GM18519 (cell line): Measurements from ENCODE around the gene SEZ6.

ENCODE experiments used
- ATAC-seq: cut with Tn5 transposase; IDR thresholded peaks from one replicate; pipeline ENCODE4 v1.9.1; 2021; ENCODE audit warnings: mild to moderate bottlenecking, moderate library complexity; ENCODE audit not compliant: unreplicated experiment, low FRiP score

The SEZ6 gene

DNA sequence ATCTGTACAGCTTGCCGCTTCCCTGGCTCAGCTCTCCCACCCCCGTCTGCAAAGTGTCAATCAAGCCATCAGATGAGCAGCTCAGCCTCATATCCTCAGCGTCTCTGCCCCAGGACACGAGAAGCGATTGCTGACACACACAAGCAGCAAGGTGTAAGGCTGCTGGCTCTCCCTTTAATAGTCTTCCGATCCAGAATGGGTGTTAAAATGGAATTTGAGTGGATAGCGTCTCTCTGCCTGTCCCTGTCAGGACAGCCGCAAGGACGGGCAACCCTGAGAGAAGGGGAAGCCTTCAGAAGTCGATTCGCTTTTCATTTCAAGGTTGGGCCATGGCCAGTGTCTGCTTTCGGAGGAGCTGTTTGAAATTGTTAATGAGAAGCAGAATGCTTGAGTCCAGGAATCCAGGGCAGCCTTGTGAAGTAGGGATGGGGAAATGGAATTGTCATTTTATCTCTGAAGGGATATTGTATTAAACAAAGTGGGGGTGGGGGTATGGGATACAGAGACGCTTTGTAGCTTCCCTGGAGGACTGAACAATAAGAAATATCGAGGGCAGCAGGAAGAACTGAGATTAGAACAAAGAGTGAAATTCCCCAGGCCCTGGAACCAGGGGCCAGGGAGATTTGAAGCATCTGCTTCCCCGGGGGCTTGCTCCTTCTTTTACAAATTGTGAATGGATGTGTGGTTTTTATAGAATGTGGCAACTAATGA lies 32.4 kb upstream of the SEZ6 start:
- ATAC-seq, result no peak

DNA sequence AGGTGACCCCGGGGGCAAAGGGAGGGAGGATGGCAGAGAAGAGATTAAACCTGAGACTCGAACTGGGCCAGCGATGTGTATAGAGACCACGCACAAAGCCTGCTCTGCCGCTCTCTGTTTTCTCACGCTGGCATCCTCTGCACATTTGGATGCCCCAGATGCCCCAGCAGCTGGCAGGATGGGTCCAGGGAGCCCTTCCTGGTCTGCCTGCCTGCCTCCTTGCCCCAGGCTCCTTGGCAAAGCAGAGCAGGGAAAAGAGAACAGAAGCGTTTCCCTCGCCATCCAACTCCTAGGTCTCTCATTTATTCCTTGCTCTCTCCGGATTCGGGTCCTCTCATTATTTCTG lies 31.9 kb upstream of the SEZ6 start:
- no peak for ATAC-seq

DNA sequence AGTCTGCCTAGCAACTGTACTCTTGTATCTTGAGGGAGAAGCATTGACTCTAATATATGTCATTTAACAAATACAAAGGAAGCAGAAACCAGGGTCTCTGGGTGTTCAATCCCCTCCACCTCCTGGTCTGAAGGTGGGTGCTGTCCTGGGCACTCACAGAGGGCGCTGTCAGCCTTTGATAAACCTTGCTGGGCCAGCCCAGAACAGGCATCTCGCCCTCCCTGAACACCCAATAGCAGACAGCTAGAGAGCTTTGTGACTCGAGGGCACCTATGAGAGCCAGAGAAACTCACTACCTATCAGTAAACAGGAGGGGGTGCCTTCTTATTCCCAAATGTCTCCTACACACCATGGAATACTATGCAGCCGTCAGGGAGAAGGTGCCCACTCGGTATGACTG lies 30.8 kb upstream of the SEZ6 start:
- ATAC-seq, result no peak

DNA sequence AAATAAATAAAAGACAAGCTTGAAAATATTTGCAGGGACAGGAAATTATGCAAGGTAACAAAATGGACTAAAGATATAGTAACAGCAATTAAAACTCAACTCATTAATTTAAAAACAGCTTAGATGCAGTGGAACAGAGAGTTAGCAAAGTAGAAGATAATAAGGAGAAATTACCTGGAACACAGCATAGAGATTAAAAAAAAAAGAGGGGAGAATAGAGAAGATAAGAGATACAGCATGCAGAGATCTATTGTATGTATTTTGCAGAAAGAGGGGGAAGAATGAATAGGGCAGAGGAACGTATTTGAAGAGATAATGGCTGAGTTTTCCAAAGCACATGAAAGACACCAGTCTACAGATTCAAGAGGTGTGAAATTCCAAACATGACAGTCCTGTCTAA lies 28.7 kb upstream of the SEZ6 start:
- no peak for ATAC-seq

DNA sequence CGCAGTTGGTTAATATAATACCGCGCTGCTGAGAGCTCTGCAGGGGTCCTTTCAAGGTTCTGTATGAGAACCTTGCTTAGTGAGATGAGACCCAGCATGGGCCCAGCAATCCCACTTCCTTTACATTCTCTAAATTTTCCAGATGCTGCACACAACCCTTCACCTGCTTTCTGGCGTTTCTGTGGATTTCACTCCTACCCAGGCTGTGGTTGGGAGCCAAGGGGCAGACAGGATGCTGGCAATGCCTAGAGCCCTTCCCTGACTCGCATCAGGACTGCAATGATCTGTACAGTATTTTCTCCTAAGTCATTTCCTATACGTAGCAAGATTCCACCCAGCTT lies 27.0 kb upstream of the SEZ6 start:
- ATAC-seq, result no peak

DNA sequence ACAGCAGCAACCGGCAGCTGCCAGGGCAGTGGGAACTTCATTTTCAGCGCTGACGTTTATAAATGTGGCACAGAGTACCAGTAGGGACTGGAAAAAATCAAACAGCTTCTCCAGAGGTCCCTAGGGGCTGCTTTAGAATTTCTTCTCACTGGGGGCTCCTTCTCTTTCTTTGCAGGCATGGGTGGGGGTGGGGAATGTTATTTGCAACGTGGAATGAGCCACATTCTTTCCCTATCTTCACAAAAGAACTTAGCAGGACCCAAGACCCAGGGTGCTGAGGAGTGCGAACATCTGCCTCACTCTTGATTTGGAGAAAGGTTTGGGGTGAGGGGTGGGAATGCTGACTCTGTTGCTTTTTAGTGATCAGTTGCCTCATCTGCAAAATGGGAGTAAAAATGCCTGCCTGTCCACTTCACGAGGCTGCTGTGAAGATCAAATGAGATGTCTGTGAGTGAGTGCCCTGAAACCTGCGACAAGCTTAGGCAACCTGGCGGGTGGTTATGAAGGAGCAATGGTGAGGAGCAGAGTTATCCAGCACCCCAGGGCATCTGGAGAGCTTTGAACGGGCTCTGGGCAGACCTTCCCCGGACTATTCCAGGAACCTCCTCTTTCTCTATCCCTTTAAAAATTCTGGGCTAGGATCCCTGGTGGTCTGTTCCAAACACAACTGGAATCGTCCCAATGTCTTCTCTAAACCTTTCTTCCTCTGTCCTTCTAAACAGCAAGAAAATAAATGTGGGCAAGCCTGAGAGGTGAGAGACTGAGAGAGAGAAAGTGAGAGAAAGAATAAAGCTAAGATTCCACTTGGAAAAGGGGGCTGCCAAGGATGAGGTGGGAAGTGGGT lies 26.4 kb upstream of the SEZ6 start:
- no peak for ATAC-seq

DNA sequence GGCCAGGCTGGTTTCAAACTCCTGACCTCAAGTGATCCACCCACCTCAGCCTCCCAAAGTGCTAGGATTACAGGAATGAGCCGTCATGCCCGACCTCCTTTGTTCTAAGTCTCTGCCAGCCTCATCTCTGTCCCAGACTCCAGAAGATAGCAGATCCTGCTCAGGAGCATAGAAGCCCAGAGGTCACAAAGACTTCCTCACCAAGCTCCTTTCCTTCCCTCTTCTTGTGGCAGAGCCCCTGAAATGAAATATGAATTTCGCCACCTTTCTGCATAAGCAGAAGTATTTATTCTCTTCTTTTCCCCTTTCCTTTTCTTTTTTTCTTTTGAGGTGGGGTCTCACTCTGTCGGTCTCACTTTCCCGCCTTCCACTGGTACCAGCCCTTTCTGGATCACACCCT lies 25.7 kb upstream of the SEZ6 start:
- ATAC-seq, result no peak

DNA sequence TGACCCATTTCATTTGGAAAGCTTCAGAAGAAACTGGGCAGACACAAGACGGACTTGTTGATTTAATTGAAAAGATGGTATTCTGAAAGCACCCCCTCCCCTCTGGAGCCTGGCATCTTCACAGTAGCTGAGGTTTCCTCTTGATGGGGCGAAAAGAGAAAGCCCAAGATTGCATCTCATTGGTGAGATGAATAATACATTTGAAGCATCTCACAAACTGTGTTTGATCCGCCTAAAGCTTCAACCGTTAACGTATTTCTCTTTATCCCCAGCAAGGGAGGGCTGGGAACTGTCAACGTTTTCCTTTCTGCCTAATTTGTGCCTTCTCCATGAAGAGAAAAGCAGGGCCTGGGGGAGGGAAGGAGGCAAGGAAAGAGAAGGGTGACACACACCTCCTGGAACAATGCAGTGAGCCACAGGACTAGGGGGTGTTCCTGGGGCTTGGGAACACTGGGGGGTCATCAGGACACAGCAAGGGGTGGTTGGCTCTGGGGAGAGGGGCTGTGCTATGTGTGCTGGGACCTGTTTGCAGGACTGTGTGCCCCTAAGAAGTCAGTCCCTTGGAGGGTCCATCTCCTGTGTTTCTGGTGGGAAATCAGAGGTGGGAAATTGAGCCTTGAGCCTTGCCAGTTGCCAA lies 18.6 kb upstream of the SEZ6 start:
- ATAC-seq, result no peak

DNA sequence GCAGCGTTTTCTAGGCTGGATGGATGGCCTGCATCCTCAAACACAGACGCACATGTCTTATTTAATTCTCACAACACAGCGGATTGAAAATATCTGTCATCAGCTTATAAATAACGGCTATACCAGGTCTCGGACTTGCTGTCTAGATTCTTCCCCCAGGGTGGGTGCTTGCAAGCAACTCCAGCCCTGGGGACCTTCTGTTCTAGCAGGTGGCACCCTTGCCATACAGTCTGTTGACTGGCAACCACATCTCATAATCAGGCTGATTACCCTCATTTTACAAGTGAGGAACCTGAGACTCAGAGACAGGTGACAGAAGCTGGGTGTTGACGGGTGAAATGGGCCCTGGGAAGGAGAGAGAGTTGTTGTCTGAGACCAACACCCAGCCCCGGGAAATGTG lies 16.2 kb upstream of the SEZ6 start:
- no peak for ATAC-seq

DNA sequence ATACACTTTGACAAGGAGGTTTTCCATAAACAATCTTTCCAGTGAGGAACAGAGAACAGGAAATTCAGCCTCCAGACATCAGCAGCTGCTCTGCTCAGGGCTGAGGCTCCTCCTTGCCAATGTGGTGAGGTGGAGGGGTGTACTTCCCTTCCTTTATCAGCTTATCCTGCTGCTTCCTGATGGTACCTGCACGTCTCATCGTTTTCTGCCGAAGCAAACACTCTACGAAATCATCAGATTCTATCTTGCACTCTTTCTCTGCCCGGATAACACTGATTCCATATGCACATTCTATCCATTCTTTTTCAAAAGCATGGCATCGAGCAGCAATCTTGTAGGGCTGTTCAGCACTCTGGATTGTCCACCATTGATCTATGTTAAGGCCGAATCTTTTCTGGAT lies 15.4 kb upstream of the SEZ6 start:
- ATAC-seq, result no peak

DNA sequence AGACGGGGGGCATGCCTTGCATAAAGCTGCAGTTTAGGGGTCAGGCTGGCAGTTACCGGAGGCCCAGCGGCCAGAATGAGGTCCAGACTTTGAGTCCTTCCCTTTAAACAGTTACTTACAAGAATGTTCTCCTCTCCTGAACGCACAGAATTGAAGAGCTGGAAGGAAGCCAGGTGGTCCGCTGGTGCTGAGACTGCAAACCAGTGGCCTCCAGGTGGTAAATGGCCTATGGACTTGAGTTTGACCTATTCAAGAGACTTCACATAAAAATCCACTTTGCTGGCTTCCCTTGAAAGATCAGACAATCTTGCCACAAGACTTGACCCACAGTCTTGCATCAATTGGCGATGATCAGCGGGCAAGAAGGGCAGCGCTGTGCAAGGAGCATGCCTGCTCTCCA lies 14.7 kb upstream of the SEZ6 start:
- no peak for ATAC-seq

DNA sequence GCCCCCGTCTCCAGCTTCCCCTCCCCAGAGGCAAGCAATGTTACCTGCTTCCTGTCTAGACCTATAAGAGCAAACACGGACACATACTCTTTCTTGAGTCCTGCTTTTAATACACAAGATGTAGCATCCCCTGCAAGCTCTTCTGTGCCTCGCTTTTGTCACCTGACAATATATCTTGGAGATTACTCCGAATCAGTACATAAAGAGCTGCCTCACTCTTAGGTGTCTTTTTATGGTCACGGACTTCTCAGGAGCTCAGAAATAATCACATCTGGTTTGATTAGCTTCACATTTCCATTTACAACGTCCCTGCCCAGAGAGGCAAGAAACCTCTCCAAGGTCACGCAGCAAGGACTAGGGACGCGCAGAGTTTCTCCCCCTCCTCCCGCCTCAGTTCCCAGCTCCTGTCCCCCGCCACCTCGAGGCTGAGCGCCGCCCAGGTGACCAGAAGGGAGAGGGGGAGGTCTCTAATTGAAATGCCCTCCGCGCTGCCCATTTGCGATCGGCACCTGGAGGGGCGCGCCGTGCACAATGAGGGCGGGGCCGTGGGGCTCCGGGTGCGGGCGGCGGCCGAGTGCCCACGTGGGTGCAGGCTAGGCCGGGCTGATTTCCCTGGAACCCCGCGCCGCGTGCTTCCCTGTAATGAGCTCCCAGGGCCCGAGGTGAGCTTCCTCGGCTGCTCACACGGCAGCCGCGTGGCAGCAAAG lies 13.8 kb upstream of the SEZ6 start:
- ATAC-seq, result no peak

DNA sequence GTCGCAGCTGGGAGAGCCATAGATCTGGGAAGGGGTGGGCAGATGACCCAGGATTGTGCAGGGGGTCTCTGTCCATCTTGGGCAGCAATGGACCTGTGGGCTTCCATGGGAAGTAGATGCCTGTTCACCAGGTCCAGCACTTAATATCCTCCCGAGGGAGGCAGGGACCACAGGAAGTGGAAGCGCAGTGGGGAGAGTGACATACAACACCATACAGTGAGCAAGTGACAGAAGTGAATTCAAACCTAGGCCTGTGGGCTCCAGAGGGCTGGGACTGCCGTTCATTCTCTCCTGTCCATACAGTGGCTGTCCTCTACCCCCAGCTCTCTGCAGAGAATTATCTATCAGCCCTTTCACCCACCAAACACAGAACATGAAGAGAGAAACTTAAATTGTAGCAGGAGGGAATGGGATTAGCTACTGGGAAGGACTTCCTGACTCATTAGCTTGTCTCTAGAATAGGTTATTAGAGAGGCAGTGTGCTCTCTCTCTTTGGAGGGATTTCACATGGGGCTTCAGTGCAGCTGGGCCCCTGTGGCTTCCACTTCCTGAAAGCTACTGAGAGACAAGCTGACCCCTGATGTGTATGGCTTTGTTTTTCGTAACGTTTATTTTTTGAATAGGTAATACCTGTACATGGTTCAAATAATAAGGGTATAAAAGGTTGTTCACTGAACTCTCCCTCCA lies 13.1 kb upstream of the SEZ6 start:
- no peak for ATAC-seq

DNA sequence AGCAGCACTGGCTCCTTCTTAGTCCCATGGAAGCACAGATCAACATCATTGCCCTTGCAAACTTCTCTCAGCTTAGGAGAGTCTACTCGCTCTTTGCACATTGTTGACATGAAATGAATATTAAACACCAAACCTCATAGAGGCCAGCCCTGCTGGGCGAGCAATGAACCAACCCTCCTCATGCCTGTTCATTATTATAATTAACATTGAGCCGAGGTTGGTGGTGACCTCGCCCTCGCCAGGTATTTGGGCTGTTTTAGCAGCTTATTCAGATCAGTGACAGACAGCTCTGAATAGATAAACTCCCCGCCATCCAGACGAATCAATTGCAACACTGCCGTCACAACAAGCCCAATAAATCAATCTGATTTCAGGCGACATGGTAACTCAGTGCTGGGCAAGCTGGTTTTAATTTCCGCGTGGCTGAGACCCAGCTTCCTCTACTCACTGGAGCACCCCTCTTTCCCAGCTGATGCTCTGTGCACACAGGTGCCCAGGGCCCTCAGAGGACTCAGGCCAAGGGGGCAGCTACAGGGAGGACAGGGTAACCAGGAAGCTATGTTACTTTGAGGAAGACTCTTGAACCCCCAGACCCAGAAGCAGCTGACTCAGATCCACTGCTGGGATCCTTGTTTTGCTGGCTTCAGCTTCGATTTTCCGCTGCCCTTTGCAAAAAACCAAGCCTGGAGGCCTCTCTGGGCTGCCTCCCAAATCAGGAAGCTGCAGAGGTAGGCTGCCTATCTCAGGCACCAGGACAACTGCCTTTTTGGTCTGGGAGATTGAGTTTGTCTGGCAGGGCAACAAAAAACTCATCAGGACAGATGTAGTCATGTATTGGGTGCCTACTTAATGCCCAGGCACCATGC lies 10.7 kb upstream of the SEZ6 start:
- no peak for ATAC-seq

DNA sequence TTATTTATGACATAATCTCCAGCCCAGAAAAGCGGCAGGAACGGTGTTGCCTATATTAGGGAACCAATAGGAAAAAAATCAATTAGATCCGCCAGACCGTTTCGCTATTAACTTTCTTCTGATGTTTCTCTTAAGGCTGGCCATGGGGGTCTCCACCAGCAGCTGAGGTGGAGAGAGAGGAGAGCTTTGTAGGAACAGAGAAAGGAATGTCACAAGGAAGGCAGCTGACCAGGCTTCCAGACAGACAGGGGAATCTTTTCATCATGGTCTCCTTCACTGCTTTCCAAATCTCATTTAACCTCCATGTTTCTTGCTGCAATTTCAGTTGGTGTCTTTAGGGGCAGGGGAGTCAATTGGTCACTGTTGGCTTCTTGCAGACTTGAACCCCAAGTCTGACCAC lies 8.9 kb upstream of the SEZ6 start:
- no peak for ATAC-seq

DNA sequence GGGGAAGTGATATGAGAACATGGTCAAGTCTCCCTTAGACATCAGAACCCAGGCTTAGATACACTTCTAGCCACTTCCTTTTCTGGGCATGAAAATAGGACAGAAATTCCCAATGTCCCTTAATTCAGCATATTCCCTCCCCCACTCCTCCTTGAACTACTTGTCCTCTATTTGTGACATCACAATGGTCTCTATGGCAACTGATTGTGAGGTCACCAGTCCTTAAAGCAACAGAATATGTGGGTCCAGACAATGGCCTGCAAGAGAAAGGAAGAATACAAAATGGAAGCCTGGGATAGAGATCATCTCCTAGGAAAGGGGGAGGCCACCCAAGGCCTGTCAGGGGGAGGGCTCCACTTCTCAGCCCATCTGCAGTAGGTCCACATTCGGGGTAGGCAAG lies 6.7 kb upstream of the SEZ6 start:
- ATAC-seq, result no peak

DNA sequence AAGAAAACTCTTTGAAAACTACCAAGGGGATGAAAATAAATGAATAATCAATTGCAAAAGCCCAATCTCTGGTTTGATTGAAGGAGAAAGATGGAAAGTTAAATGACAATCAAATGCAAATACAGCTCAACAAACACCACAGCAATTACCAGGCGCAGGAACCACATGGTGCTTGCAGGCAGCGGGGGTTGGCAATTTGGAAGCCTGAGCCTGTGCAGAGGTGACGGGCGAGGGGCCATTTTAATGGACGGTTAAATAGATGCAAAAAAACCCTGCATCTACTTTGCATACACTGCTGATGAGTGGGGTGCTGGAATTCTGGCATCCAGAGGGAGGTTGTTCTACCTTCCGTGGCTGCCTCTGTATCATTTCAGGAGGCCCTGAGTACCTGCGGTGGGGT lies 4.8 kb upstream of the SEZ6 start:
- no peak for ATAC-seq

DNA sequence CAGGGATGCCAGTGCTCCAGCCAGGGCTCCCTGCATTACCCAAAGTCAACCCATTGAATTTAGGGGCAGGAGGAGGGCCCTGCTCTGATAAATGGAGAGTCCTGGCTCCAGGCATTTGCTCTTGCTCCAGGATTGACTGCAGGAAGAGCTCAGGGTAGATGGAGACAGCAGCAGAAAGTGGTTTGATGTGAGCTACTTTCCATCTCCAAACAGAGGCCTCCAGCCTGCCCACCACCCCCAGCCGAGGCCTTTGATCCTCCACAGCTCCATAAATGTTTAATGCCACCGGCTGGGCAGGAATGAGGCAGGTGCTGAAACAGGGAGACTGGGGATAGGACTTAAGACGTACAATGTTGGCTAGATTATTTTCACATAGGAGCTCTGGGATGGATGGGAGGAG lies 4.3 kb upstream of the SEZ6 start:
- ATAC-seq, result no peak

DNA sequence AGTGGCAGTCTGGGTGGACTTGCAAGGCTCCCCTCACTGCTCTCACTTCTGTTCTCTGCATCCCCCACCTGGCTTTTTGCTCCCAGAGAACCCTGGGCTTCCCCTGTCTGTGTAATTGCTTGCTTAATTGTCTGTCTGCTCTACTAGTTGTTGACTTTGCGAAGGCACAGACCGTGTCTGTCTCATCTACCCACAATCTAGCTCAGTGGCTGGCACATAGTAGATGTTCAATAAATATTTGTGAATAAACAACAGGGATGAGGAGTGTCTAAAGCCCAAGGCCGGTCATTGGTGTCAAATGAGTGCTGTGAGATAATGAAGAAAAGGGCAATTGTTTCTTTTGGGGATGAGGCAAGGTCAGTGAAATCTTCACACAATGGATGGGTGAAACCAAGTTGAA lies 2.8 kb upstream of the SEZ6 start:
- no peak for ATAC-seq
